ENCODE data around the gene NR5A2. TPM values are rescaled to one million over a fixed set of nuclear protein-coding genes. Genes with fewer than 3 reads are reported as not detected.

The NR5A2 gene
- total RNA-seq, 1 experiment from 2014 or later: 22.3 TPM

DNA sequence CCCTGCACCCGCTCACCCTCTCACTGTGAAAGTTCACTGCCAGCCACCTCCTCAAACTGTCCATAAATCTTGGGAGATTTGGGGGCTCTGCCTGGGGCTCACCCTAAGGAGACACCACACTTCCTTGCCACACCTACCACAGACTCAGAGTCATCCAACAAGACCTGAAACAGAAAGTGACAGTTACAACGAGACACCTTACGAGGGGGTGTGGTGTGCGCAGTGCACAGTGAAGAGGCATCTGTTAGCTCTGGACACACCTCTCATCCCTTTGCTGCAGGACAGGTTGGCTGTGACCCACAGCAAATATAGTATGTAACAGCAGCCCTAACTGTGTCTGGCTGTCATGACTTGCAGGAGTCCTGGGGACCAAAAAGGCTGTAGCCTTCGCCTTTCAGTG lies 190.2 kb downstream of the NR5A2 start (continued):
- TF ChIP-seq, protein P1, sequence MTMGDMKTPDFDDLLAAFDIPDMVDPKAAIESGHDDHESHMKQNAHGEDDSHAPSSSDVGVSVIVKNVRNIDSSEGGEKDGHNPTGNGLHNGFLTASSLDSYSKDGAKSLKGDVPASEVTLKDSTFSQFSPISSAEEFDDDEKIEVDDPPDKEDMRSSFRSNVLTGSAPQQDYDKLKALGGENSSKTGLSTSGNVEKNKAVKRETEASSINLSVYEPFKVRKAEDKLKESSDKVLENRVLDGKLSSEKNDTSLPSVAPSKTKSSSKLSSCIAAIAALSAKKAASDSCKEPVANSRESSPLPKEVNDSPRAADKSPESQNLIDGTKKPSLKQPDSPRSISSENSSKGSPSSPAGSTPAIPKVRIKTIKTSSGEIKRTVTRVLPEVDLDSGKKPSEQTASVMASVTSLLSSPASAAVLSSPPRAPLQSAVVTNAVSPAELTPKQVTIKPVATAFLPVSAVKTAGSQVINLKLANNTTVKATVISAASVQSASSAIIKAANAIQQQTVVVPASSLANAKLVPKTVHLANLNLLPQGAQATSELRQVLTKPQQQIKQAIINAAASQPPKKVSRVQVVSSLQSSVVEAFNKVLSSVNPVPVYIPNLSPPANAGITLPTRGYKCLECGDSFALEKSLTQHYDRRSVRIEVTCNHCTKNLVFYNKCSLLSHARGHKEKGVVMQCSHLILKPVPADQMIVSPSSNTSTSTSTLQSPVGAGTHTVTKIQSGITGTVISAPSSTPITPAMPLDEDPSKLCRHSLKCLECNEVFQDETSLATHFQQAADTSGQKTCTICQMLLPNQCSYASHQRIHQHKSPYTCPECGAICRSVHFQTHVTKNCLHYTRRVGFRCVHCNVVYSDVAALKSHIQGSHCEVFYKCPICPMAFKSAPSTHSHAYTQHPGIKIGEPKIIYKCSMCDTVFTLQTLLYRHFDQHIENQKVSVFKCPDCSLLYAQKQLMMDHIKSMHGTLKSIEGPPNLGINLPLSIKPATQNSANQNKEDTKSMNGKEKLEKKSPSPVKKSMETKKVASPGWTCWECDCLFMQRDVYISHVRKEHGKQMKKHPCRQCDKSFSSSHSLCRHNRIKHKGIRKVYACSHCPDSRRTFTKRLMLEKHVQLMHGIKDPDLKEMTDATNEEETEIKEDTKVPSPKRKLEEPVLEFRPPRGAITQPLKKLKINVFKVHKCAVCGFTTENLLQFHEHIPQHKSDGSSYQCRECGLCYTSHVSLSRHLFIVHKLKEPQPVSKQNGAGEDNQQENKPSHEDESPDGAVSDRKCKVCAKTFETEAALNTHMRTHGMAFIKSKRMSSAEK (CRISPR knock-in tag; IDR thresholded peaks at IDR 0.05; ENCODE audit: borderline replicate concordance): no peak
- TF ChIP-seq JAZF1 (CRISPR knock-in tag; IDR thresholded peaks at IDR 0.05): no peak

GRCh38 chr1:200221614-200222282 lies 194.2 kb downstream of the NR5A2 start:
- peaks cover 33% of the 10 kb centered on the region for H3K4me1 Mint-ChIP-seq
- TF ChIP-seq, protein P2, sequence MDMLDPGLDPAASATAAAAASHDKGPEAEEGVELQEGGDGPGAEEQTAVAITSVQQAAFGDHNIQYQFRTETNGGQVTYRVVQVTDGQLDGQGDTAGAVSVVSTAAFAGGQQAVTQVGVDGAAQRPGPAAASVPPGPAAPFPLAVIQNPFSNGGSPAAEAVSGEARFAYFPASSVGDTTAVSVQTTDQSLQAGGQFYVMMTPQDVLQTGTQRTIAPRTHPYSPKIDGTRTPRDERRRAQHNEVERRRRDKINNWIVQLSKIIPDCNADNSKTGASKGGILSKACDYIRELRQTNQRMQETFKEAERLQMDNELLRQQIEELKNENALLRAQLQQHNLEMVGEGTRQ (CRISPR knock-in tag; IDR thresholded peaks at IDR 0.05): no peak
- TF ChIP-seq TEAD1 (CRISPR knock-in tag; IDR thresholded peaks at IDR 0.05) (no peak), FOXP4 (CRISPR knock-in tag; IDR thresholded peaks at IDR 0.05) (no peak), ZNF138 (CRISPR knock-in tag; conservative IDR thresholded peaks at IDR 0.05) (no peak), CBFB (CRISPR knock-in tag; IDR thresholded peaks at IDR 0.05; ENCODE audit: low read depth) (no peak), ZNF423 (CRISPR knock-in tag; IDR thresholded peaks at IDR 0.05) (no peak), OVOL2 (CRISPR knock-in tag; IDR thresholded peaks at IDR 0.05; ENCODE audit: borderline replicate concordance) (no peak)
- 0 out of 2 replicates have a peak, but pooled peaks cover 4% of the 10 kb centered on the region for H3K9me3 Mint-ChIP-seq
- POLR2A ChIA-PET: interaction anchor here (0.6 kb wide), 1 partner anchor 178 kb away, joined by 3 read pairs; no protein-coding TSS in a partner anchor
- H3K27me3 Mint-ChIP-seq (ENCODE audit: low read depth): no peaks in the 10 kb centered on the region; the same call in 1 of the 2 replicates
- no peak overlapping the region for H3K27ac Mint-ChIP-seq
- H3K4me3 Mint-ChIP-seq: no peak overlapping the region
- H3K36me3 Mint-ChIP-seq: no peaks in the 10 kb centered on the region
- DNase-seq (ENCODE audit: low spot score): no peak
- ATAC-seq: no peak
- CTCF ChIA-PET: no interaction called here

GRCh38 chr1:200223207-200223606 lies 195.7 kb downstream of the NR5A2 start:
- H3K4me1 Mint-ChIP-seq: peaks cover 44% of the 10 kb centered on the region
- H3K4me3 Mint-ChIP-seq: no peak overlapping the region
- POLR2A ChIA-PET: no interaction called here
- no peaks in the 10 kb centered on the region for H3K36me3 Mint-ChIP-seq
- H3K27me3 Mint-ChIP-seq (ENCODE audit: low read depth): no peaks in the 10 kb centered on the region; the same call in 1 of the 2 replicates
- 0 out of 2 replicates have a peak, but pooled peaks cover 4% of the 10 kb centered on the region for H3K9me3 Mint-ChIP-seq
- no peak overlapping the region for H3K27ac Mint-ChIP-seq
- CTCF ChIA-PET: interaction anchor here (1.0 kb wide), 1 partner anchor 9 kb away, joined by 3 read pairs; no protein-coding TSS in a partner anchor
- DNase-seq (ENCODE audit: low spot score) (no peak), ATAC-seq (no peak)
- TF ChIP-seq FOXJ3 (CRISPR knock-in tag; IDR thresholded peaks at IDR 0.05; ENCODE audit: borderline replicate concordance): no peak
- TF ChIP-seq NR1H2 (CRISPR knock-in tag; IDR thresholded peaks at IDR 0.05): no peak
- no peak for TF ChIP-seq SP1 (CRISPR knock-in tag; conservative IDR thresholded peaks at IDR 0.05)
- TF ChIP-seq, protein P3, sequence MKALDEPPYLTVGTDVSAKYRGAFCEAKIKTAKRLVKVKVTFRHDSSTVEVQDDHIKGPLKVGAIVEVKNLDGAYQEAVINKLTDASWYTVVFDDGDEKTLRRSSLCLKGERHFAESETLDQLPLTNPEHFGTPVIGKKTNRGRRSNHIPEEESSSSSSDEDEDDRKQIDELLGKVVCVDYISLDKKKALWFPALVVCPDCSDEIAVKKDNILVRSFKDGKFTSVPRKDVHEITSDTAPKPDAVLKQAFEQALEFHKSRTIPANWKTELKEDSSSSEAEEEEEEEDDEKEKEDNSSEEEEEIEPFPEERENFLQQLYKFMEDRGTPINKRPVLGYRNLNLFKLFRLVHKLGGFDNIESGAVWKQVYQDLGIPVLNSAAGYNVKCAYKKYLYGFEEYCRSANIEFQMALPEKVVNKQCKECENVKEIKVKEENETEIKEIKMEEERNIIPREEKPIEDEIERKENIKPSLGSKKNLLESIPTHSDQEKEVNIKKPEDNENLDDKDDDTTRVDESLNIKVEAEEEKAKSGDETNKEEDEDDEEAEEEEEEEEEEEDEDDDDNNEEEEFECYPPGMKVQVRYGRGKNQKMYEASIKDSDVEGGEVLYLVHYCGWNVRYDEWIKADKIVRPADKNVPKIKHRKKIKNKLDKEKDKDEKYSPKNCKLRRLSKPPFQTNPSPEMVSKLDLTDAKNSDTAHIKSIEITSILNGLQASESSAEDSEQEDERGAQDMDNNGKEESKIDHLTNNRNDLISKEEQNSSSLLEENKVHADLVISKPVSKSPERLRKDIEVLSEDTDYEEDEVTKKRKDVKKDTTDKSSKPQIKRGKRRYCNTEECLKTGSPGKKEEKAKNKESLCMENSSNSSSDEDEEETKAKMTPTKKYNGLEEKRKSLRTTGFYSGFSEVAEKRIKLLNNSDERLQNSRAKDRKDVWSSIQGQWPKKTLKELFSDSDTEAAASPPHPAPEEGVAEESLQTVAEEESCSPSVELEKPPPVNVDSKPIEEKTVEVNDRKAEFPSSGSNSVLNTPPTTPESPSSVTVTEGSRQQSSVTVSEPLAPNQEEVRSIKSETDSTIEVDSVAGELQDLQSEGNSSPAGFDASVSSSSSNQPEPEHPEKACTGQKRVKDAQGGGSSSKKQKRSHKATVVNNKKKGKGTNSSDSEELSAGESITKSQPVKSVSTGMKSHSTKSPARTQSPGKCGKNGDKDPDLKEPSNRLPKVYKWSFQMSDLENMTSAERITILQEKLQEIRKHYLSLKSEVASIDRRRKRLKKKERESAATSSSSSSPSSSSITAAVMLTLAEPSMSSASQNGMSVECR (CRISPR knock-in tag; IDR thresholded peaks at IDR 0.05; ENCODE audit: borderline replicate concordance): no peak
- TF ChIP-seq TP53 (CRISPR knock-in tag; IDR thresholded peaks at IDR 0.05): no peak
- no peak for TF ChIP-seq ZNF232 (CRISPR knock-in tag; IDR thresholded peaks at IDR 0.05)
- no peak for TF ChIP-seq ZNF219 (CRISPR knock-in tag; IDR thresholded peaks at IDR 0.05; ENCODE audit: borderline replicate concordance)
- no peak for TF ChIP-seq ZNF396 (CRISPR knock-in tag; IDR thresholded peaks at IDR 0.05; ENCODE audit: borderline replicate concordance)
- TF ChIP-seq ATF3 (CRISPR knock-in tag; conservative IDR thresholded peaks at IDR 0.05): no peak
- no peak for TF ChIP-seq ESRRA (CRISPR knock-in tag; IDR thresholded peaks at IDR 0.05; ENCODE audit: borderline replicate concordance)
- no peak for TF ChIP-seq ZNF263 (CRISPR knock-in tag; IDR thresholded peaks at IDR 0.05; ENCODE audit: low read depth)
